GM12878 (cell line): ENCODE data around the gene GAS2. TPM values are rescaled to one million over a fixed set of nuclear protein-coding genes. Genes with fewer than 3 reads are reported as not detected.

Experiments
- ATAC-seq: fragments of 200-7000 bp; cut with Tn5 transposase; 3 replicates; pipeline ENCODE4 v1.9.1; 2020; ENCODE audit warnings: mild to moderate bottlenecking, moderate library complexity
- BruUV-seq: library from RNA; stranded (reverse); fragments of 400-500 nt; replicated peaks from 2 replicates; lab custom pipeline; 2021; lab: Mats Ljungman, UMichigan
- CTCF ChIA-PET: fragments of 300-600 bp; sonication (Branson Sonifier 250); formaldehyde crosslinking; extraction: SDS; loops from one replicate; lab custom pipeline; 2021; ENCODE audit warnings: inconsistent platforms; lab: Yijun Ruan, JAX
- POLR2A ChIA-PET: fragments of 350-600 bp; formaldehyde crosslinking; extraction: SDS; loops from one replicate; lab custom pipeline; 2021; ENCODE audit warnings: inconsistent platforms; lab: Charles Lee
- RAD21 ChIA-PET: fragments of 300-600 bp; sonication (Branson Sonifier 250); formaldehyde crosslinking; loops from one replicate; lab custom pipeline; 2023; ENCODE audit warnings: antibody characterized with exemption; ENCODE audit not compliant: unreplicated experiment; lab: Charles Lee
- SMC1A ChIA-PET: fragments of 300-600 bp; sonication (Branson Sonifier 250); formaldehyde crosslinking; loops from one replicate; lab custom pipeline; 2023; ENCODE audit not compliant: unreplicated experiment, uncharacterized antibody; lab: Charles Lee
- DNase-seq: peaks from one replicate; pipeline ENCODE4 v3.0.0-alpha.2; 2011; ENCODE audit warnings: low read depth, low spot score
- FAIRE-seq: peaks from 3 replicates; lab custom pipeline; 2011; peaks lifted over from hg19 to GRCh38; lab: Jason Lieb, UNC
- H2AFZ ChIP-seq: 2 replicates; pipeline ENCODE4 v1.6.0; 2011; ENCODE audit warnings: low read depth, low read length, control low read depth; ENCODE audit not compliant: control insufficient read depth
- H3K27ac ChIP-seq: 2 replicates; pipeline ENCODE4 v1.5.1; 2011; ENCODE audit warnings: control low read depth; ENCODE audit not compliant: control insufficient read depth, insufficient read depth
- H3K27me3 ChIP-seq, 2 experiments: replicated peaks in 1 of 2; 2 replicates each; pipeline versions ENCODE4 v1.6.0 to v1.6.1; 2011; ENCODE audit warnings: low read length in 1 of 2; ENCODE audit not compliant: control insufficient read depth in 2 of 2, insufficient read depth in 2 of 2
- H3K36me3 ChIP-seq, 2 experiments: 2 replicates each; pipeline ENCODE4 v1.5.1; 2011; ENCODE audit warnings: low read length in 1 of 2; ENCODE audit not compliant: control insufficient read depth in 2 of 2, insufficient read depth in 2 of 2
- H3K4me1 ChIP-seq: 2 replicates; pipeline ENCODE4 v1.6.1; 2011; ENCODE audit warnings: mild to moderate bottlenecking, low read length, moderate library complexity, mixed read lengths; ENCODE audit not compliant: control insufficient read depth, insufficient read depth
- H3K4me2 ChIP-seq: 2 replicates; pipeline ENCODE4 v1.6.0; 2011; ENCODE audit warnings: control low read depth; ENCODE audit not compliant: control insufficient read depth, insufficient read depth
- H3K4me3 ChIP-seq: fragments of 200-600 bp; sonication (generic); 2 replicates; pipeline ENCODE4 v1.5.1; 2016
- H3K79me2 ChIP-seq: 2 replicates; pipeline ENCODE4 v1.6.0; 2011; ENCODE audit warnings: low read length; ENCODE audit not compliant: control insufficient read depth, insufficient read depth
- H3K9ac ChIP-seq: 2 replicates; pipeline ENCODE4 v1.8.0; 2011; ENCODE audit warnings: low read length, control low read depth, mixed read lengths; ENCODE audit not compliant: control insufficient read depth, insufficient read depth
- H3K9me3 ChIP-seq: replicated peaks from 3 replicates; pipeline ENCODE4 v1.5.1; 2011; ENCODE audit warnings: mild to moderate bottlenecking, low read length; ENCODE audit not compliant: control insufficient read depth, insufficient read depth
- H4K20me1 ChIP-seq: 2 replicates; pipeline ENCODE4 v1.6.0; 2011; ENCODE audit not compliant: control insufficient read depth, insufficient read depth
- ASH2L ChIP-seq: fragments of 300-600, 200-600 bp; sonication (generic); IDR thresholded peaks from 2 replicates; pipeline ENCODE4 v1.6.1; 2017; ENCODE audit warnings: low read depth, mild to moderate bottlenecking, borderline replicate concordance
- MXI1 ChIP-seq: fragments of 150-350 bp; IDR thresholded peaks from 2 replicates; pipeline ENCODE4 v1.6.1; 2011; ENCODE audit warnings: low read depth, mild to moderate bottlenecking, inconsistent platforms, low read length, improper control_type of control experiment
- TAF1 ChIP-seq: IDR thresholded peaks from 2 replicates; pipeline ENCODE4 v1.6.1; 2011; ENCODE audit warnings: mild to moderate bottlenecking, low read depth, low read length, borderline replicate concordance
- ZBED1 ChIP-seq: IDR thresholded peaks from 2 replicates; pipeline ENCODE4 v1.6.1; 2016; ENCODE audit warnings: borderline replicate concordance
- WGBS: methylation state at CpG from one replicate; pipeline ENCODE4 v1.1.6; 2016; ENCODE audit warnings: low lambda C conversion rate; ENCODE audit not compliant: insufficient replicate concordance, insufficient coverage; ENCODE audit errors: missing lambda C conversion rate; 5-methylcytosine and 5-hydroxymethylcytosine counted together
- in situ Hi-C: fragments of 300-500 bp; cut with MboI; formaldehyde crosslinking; loops from 9 replicates; pipeline ENCODE4 v1.14.3; 2018; ENCODE audit warnings: mixed read lengths
- intact Hi-C: fragments of 100-400 bp; cut with micrococcal nuclease; formaldehyde crosslinking; loops from one replicate; pipeline ENCODE4 v1.14.2; 2022; ENCODE audit not compliant: unreplicated experiment
- polyA plus RNA-seq, 11 experiments: library from polyadenylated mRNA; depleted of rRNA in 4 of 11; unstranded in 6 of 11; stranded (reverse) in 5 of 11; fragments of >200 nt; fragmentation: Nextera tagmentation in 4 of 11; fragmentation: Illumina TruSeq in 1 of 11; extraction: Ambion mirVana in 4 of 11; extraction: Trizol in 1 of 11; gene quantifications; 1 replicate in 1 of 11; 2 replicates in 10 of 11; pipeline versions ENCODE4 v1.2.1 to v1.2.3, GENCODE V29; 2011 to 2016; ENCODE audit warnings: inconsistent platforms in 2 of 11, missing spikeins in 2 of 11, low read depth in 1 of 11
- total RNA-seq, 4 experiments: library from RNA; depleted of rRNA in 3 of 4; stranded (reverse); fragments of >200 nt in 3 of 4; fragmentation: Illumina TruSeq in 1 of 4; extraction: Trizol in 1 of 4; gene quantifications; 2 replicates each; pipeline versions ENCODE4 v1.2.1 to v1.2.3, GENCODE V29; 2013 to 2021
- TF ChIP-seq, protein P1 (sequence below): fragments of 150-350 bp; IDR thresholded peaks from 2 replicates; pipeline ENCODE4 v1.6.1; 2016; ENCODE audit warnings: low read depth, low read length

The GAS2 gene
- total and polyA plus RNA-seq, 10 of the 15 experiments (the other 5 are each of a cell fraction or from before 2014, with no cell fraction given) = 16.4 to 81.4 (median 26.2) TPM

DNA sequence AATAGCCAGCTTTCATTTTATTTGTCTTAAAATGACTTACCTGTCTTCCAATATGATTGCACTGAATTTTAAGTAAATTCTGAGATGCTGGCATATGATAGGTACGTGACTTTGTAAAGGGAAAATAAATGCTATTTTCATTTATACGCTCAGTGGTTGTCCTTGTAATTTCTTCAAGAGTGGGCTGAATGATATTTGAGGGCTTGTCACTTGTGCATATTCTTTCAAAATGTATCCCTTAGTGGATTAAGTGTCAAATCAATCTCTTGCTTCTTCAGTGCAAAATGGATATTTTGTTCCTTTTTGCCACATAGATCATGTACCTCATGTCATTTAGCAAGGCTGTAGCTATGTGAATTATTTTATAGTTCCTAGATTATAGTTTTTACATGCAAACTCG lies 56.9 kb downstream of the GAS2 start (continued):
- no peak for TF ChIP-seq ASH2L
- TF ChIP-seq ZBED1 = no peak
- TF ChIP-seq, protein P1, sequence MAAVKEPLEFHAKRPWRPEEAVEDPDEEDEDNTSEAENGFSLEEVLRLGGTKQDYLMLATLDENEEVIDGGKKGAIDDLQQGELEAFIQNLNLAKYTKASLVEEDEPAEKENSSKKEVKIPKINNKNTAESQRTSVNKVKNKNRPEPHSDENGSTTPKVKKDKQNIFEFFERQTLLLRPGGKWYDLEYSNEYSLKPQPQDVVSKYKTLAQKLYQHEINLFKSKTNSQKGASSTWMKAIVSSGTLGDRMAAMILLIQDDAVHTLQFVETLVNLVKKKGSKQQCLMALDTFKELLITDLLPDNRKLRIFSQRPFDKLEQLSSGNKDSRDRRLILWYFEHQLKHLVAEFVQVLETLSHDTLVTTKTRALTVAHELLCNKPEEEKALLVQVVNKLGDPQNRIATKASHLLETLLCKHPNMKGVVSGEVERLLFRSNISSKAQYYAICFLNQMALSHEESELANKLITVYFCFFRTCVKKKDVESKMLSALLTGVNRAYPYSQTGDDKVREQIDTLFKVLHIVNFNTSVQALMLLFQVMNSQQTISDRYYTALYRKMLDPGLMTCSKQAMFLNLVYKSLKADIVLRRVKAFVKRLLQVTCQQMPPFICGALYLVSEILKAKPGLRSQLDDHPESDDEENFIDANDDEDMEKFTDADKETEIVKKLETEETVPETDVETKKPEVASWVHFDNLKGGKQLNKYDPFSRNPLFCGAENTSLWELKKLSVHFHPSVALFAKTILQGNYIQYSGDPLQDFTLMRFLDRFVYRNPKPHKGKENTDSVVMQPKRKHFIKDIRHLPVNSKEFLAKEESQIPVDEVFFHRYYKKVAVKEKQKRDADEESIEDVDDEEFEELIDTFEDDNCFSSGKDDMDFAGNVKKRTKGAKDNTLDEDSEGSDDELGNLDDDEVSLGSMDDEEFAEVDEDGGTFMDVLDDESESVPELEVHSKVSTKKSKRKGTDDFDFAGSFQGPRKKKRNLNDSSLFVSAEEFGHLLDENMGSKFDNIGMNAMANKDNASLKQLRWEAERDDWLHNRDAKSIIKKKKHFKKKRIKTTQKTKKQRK = no peak
- TF ChIP-seq MXI1 = no peak
- TF ChIP-seq, all 136 proteins: peak for 0

DNA sequence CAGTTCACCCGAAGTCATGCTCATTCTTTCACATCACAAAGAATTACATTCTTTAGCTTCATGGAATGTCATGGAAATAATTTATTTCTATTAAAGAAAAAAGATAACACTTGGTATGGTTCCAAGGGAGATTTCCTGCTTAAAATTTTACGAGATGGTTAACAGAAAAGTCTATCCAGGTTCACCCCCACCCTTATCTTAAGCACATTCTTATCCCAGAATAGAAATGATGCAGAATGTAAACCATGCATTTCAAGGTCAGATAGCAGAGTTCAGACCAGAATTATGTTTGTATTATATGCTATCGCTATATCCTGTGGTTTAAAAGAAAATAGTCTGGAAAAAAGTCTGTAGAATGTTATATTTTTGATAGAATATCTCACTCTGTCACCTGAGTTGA lies 58.7 kb downstream of the GAS2 start:
- ATAC-seq (no peak), DNase-seq (no peak), FAIRE-seq (no peak)
- Histone ChIP-seq H2AFZ (no peak overlapping the region), H3K4me2 (no peak overlapping the region), H3K9ac (no peak overlapping the region), H3K4me3 (no peak overlapping the region), H3K79me2 (no peaks in the 10 kb centered on the region), H4K20me1 (no peaks in the 10 kb centered on the region), H3K9me3 (no peaks in the 10 kb centered on the region), H3K4me1 (no peaks in the 10 kb centered on the region), H3K27ac (no peak overlapping the region), H3K36me3 (no peaks in the 10 kb centered on the region; a peak in 1 of 4 replicates), H3K27me3 (no peaks in the 10 kb centered on the region)
- SMC1A ChIA-PET = interaction anchor here (1.3 to 1.6 kb wide), 2 partner anchors 14 to 104 kb away, joined by 3 to 7 read pairs; no protein-coding TSS in a partner anchor
- TF ChIP-seq TAF1 = no peak
- CTCF ChIA-PET = interaction anchor here (1.8 kb wide), 1 partner anchor 30 kb away, joined by 3 read pairs; no protein-coding TSS in a partner anchor
- POLR2A ChIA-PET = no interaction called here
- WGBS = 17% methylated on average over 3 of the region's 3 CpGs
- in situ Hi-C loops = no loop called here
- no TSS peak for BruUV-seq
- intact Hi-C loops = no loop called here
- RAD21 ChIA-PET = interaction anchor here (1.0 to 3.8 kb wide), 5 partner anchors 34 to 63 kb away, joined by 3 to 12 read pairs (median 4); no protein-coding TSS in a partner anchor
